Fibroblast of upper back skin (primary cell): Measurements from ENCODE around the gene SIRT3.
"Not testable (repeated sequence)": the region's sequence is repeated elsewhere in the genome, so short reads cannot be mapped to it uniquely, and the experiment has no call there.

Source experiments
- DNase-seq: peaks from one replicate; pipeline ENCODE4 v3.0.0-alpha.2; 2013

The SIRT3 gene

DNA sequence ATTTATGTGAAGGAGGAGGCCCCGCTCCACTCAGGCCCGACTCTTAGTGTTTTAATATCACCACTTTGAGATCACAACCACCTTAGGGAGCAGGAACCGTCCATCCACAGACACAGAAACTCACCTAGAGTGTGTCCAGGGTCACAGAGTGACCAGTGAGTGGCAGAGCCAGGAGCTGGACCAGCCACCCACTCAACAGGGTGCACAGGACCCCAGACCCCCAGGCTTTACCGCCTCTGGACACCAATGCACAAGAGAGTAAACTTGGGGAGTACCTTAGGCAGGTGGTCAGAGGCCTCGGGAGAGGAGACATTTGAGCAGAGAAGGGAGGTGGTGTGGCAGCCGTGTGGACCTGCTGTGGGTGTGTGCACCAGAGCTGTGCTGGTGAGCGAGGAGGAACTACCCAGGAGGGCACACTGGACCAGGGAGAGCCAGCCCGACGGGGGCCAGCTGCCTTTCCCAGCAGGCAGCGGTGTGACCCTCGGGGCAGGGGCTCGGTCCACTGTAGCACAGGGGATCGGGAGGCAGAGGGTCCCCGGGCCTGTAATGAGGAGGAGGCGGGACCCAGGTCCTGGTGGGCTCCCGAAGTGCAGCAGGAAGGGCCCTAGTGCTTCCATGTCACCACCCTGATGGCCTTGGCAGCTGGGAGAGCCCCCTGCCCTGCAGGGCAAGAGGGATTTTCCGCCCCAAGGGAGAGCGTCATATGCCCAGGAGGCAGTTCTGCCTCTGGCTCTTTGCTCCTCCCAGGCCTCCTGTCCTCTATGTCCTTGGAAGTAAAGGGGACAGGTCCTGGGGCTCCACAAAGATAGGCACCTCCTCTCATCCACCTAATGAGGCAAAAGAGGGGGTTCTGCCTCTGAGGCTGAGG, 34.5 kb upstream of the SIRT3 start:
- no peak for DNase-seq

DNA sequence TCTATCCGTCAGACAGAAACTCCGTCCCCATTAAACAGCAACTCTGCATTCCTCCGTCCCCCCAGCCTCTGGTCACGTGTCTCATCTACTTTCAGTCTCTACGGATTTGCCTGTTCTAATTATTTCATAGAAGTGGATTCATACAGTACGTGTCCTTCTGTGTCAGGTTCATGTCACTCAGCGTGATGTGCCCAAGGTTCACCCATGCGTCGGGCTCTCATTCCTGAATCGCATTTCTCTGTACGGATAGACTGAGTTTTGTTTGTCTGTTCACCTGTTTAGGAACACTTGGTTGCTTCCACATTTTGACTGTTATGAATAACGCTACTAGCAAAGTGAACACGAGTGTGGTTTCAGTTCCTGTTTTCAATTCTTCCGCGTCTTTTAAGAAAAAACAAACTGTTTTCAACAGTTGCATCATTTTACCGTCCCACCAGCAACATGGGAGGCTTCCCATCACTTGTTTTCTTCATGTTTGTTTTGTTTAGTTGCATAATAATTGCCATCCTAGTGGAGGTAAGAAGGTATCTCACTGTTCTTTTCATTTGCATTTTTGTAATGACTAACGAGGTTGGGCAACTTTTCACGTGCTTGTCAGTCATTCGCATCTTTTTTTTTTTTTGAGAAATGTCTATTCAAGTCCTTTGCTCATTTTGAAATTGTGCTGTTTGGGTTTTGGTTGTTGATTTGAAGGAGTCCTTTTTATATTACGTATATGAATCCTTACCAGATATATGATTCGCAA, 33.2 kb upstream of the SIRT3 start:
- DNase-seq, result no peak

DNA sequence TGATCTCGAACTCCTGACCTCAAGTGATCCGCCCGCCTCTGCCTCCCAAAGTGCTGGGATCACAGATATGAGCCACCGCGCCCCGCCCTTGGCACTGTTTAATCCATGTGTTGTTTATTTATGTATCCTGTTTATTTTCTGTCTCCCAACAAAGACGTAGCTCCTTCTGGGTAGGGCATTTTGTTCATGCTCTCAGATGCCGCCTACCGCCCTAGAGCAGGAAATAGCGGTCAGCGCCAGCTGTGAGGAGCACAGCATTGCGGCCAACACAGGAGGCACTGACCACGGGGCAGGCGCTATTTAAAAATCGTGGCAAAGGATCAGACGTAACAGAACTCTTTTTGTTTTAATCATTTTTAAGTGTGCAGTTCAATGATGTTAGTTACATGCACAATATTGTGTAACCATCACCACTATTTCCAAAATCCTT, 32.6 kb upstream of the SIRT3 start:
- not testable (repeated sequence) for DNase-seq

DNA sequence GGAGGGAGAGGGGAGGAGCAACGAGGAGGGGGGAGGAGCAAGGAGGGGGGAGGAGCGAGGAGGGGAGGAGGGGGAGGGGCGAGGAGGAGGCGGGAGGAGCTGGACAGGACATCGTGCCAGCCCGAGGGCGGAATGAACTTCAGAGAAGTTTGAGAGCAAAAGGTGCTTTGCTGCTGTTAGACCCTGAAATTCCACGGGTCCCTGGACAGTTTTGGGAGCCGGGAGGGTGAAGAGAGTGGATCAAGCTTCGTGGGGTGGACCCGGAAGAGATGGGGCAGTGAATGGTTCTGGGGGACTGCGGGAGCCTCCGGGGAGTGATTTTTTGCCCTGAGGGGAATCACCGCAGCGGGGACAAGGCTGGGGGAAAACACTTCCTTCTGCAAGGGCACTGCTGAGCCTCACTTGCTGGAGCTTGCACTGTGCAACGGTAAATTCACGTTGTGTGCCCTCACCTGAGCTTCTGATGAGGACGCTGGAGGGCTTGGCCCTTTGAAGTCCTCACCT, 31.4 kb upstream of the SIRT3 start:
- no peak for DNase-seq

DNA sequence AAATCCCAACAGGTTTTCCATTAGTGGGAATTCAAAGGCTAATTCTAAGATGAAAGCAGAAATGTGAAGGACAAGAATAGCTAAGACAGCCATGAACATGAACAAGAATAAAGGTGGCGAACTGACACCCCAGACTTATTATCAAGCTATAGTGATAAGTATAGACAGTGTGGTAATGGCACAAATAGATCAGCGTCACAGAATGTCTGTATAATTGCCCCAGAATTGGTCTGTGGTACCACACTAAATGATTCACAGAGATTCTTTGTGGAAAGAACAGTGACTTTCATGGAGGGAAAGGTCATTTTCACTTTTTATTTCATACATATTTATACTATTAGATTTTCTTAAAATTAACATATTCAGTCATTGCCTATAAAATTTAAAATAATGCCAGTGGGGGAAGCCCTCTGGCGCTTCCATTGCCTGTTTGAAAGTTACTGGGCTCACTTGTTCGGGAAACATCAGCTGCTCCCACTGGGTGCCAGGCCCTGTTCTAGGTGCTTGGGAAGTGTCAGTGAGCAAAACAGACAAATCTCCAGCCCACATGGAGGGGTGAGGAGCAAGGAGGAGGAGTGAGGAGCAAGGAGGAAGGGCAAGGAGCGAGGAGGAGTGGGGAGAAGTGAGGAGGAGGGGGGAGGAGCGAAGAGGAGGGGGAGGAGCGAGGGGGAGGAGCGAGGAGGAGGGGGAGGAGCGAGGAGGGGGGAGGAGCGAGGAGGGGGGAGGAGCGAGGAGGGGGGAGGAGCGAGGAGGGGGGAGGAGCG, 30.7 kb upstream of the SIRT3 start:
- no peak for DNase-seq

DNA sequence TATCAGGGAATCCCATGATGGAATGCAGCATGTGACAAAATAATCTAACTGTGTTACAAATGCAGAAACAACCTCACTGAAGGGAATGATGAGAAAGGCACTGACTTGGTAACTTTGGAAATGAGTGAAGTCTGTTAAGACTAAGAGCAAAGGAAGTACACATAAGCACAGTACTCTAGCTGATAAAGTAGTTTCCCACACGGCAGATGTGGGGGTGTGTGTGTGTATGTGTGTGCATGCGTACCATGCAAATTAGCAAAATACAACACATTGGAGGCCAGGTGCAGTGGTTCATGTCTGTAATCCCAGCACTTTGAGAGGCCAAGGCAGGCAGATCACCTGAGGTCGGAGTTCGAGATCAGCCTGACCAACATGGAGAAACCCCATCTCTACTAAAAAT, 25.5 kb upstream of the SIRT3 start:
- DNase-seq, result no peak

DNA sequence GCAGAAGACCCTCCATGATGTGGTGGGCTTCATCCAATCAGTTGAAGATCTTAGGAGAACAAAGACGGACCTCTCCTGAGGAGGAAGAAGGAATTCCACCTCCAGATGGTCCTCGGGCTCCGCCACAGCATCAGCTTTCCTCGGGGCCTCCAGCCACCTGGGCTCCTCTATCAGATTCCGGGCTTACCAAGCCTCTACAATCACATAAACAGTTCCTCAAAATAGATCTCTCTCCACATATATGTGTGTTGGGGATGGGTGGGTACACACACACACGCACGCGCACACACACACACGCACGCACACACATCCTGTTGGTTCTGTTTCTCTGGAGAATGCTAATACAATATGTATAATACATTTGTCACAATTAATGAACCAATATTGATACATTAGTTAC, 23.3 kb upstream of the SIRT3 start:
- DNase-seq, result no peak

DNA sequence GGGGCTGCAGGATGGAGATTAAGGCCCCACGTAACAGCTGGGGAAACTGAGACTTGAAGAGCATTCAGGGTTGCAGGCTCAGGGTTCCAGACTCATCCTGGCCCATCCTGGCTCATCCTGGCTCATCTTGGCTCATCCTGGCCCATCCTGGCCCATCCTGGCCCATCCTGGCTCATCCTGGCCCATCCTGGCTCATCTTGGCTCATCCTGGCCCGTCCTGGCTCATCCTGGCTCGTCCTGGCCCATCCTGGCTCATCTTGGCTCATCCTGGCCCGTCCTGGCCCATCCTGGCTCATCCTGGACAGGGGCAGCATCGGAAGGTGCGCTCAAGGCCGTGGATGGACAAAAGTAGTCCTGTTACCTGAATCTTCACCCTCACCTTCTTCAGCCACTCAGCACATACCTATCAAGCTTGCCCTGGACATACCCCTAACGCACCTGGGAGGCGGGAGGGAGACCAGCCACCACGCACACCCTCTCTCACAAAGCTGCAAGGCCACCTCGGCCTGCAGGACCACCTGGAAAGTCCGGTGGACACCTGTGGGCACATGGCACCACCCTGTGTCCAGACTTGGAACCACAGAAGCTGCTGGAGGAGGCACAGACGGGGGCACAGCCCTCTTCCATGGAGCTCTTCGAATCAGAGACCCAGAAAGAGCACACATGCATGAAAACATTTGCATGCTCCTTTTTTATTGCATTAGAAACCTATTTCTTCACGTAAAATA, 21.8 kb upstream of the SIRT3 start:
- no peak for DNase-seq

DNA sequence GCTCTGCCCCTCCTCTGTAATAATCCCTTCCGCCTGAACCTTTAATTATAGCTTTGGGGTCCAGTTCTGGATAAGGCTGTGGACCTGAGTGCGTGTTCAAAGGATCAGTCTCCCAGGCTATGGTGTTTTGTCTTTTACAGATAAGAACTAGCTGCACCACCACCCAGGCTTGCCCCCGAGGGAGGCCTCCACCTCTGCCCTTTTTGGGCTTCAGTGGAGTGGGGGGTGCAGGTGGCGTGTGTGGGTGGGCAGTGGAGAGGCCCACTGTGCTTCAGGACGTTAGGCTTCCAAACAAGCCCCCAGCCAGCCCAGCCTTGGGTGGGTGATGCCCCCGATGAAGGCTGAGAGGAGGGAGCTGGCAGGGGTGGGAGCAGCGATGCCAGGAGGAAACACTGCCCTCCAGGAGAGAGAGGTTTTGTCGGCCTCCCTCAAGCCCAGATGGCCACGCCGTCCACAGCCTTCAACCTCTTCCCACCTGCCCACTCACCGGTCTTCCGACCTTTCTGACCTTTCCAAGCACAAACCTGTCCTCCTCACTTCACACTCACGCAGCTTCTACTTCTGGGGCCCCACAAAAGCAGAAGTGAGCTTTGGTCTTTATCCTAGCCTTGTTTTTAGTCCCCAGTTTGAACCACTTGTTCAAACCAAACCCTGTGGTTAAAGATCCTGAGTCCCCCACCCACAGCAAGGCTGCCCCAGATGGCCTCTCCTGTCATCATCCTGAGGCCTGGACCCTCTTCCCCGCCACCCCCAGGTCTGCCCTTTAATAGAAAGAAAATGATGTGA, 21.0 kb upstream of the SIRT3 start:
- no peak for DNase-seq

DNA sequence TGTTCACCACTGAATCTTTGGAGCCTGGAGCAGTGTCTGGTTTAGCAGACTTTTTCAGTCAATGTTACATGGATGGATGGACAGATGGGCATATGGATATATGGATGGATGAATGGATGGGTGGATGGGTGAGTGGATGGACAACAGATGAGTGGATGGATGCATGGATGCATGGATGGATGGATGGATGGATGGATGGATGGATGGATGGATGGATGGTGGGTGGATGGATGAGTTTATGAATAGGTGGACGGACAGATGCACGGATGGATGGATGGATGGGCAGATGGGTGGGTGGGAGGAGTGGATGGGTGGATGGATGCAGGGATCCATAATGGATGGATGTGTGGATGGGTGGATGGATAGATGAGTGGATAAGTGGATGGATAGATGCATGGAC, 19.7 kb upstream of the SIRT3 start:
- no peak for DNase-seq

DNA sequence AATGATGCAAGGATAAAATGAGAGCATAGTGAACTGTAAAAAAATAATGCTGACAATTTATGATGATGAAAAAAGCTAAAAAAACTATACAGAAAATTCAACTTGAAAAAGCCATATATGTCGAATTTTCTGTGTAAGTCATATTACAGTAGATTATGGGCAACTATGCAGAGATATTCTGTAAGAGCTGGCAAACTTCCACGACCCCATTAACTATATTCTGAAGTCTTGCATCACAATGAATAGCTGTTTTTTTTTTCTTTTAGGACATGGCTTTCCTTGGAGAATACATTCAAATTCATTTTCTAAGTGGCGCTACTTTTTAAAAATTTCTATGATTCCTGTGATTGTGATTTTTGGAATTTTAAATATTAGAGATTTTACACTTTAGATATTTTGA, 19.0 kb upstream of the SIRT3 start:
- DNase-seq, result peak; percentile 57

DNA sequence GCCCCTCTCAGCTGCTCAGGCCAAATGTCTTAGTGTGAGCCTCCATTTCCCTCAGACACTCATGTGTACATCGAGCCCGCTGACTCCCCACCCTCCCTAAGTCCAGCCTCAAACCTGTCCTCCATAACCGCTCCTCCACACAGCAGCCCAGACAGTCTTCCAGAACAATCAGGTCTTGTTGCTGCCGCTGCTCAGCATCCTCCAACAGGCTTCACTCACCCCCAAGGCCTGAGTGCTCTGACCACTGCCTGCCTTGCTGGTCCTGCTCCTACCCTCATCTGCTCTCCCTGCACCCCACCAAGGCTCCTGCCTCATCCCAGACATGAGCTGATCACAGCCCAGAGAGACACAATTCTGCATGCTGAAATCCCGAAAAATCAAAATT, 17.7 kb upstream of the SIRT3 start:
- DNase-seq, result no peak

DNA sequence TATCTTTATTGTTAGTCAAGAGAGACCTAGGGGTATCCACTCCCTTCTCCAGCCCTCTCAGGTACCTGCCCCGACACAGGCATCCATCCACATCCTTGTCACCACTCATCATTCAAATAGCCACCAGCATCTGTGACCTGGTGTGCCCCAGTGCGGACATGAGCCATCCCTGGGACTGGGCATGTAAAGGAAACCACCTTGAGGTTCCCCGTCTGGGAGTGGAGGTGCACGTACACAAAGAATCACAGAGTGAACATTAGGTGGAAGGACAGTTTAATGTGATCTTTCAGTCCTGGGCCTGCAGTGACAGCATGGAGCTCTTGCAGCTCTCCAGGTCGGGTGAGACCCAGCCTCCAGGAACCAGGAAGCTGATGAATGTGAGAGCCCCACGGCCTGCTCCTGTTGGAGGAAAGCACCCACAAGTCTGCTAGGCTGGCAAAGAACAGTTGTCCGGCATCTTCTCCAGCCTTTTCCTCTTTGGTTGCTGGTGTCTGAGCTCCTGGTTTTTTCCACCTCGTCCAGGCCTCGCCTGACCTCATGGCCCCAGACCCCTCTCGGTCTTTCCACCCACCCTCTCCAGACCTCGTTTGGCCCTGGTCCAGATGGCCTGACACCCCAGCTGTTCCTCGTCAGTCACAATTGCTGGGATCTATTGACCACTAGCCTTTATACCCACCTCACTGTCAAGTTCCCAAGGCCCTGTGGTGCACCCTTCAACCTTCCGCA, 17.2 kb upstream of the SIRT3 start:
- DNase-seq, result no peak

DNA sequence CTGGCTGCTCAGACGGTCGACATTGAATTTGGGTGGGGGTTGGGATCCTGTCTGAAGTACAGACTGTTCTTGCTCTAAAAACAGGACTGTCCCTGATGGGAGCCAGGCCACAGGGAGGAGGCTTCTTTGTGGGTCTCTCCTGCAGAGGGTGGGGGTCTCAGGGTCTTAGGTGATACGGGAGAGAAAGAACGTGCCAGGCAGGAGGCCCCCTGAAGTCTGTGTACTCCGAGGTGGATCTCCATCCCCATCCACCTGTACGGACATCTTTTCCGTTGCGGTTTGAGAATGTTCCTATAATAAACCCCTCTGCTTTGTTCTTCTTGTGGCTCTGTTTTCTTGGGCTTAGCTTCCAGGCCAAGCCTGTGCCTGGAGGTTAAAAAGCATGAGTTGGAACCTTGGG, 16.5 kb upstream of the SIRT3 start:
- no peak for DNase-seq

DNA sequence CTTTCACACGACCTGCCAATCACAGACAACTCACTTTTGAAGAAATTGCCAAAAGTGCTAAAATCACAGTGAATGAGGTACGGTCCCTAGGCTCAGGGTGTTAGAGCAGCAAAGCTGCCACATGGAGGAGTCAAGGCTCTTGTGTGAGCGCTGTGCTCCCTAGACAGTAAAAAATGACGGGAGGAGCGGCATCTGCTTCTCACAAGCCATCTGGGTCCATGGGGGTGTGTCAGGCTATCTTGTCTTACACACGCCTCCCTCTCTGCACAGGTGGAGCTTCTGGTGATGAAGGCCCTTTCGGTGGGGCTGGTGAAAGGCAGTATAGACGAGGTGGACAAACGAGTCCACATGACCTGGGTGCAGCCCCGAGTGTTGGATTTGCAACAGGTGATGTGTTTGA, 15.4 kb upstream of the SIRT3 start:
- DNase-seq, result no peak

DNA sequence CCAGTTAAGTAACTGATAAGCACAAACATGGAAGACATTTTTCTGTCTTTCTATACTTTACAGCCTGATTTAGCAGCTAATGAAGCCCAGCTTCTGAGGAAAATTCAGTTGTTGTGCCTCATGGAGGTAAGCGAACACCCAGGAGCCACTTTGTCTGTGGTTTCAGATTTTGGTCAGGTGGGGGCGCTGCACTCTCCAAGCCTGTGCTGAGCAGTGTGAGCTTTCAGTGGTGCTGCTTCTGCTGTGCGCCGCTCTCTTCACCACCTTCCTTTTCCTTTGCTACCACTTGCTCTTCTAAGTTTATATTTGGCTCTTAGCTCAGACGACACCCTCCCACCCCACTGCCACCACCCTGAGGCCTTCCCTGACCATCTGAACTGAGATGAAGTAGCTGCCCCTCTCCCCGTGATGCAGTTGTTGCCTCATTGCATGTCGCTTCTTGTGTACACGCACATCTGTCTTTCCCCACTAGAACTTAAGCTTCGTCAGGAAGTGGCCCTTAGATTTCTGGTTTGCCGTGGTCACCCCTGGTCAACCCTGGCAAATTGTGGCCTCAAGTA, 14.7 kb upstream of the SIRT3 start:
- peak; percentile 45 for DNase-seq

DNA sequence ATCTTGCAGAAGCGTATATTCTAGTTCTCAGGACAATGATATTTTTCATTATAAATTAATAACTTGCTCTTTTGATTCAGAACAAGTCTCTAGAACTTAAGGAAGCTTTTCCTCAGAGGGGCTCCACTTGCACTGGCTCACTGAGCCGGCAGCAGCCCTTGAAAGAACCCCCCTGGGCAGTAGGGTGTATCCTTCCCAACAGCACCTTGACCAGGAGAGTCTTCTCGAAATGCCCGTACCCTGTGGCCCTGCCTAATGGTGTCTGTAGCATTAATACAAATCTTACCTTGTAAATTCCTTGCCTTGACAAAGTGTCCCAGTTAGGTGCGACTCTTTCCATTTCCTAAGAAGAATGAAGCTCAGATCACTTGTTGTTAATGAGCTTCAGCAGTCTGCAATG, 14.1 kb upstream of the SIRT3 start:
- no peak for DNase-seq

DNA sequence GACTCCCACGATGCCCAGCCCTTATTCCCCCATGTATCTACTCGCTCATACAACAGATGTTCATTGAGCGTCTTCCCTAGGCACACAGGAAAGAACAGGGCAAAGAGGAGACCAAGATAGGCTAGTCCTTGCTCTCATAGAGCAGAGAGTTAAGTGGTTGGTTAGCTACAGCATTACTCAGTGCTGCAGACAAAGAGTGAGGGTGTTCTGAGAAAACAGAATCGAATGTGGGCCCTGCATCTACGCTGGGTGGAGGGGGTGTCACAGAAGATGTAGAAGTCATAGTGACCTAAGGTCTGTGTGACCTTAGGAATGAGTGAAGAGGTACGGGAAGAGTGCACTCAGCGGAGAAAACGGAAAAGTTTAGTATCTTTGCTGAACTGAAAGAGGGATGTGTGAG, 12.9 kb upstream of the SIRT3 start:
- DNase-seq, result no peak

DNA sequence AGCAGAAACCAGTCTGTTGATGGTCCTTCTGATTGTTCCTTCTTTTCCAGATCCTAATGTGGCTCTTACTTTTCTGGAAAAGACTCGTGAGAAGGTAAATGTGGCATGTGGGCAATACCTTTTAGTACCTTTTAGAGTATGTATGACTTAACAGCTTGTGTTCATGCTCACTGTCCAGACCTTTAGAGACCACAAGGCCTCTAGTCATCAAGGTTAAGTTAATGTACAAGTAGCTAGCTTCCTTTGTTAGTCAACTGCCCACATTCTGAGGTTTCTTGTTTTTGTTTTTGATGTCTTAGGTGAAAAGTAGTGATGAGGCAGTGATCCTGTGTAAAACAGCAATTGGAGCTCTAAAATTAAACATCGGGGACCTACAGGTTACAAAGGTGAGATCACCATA, 8.2 kb upstream of the SIRT3 start:
- DNase-seq, result no peak

DNA sequence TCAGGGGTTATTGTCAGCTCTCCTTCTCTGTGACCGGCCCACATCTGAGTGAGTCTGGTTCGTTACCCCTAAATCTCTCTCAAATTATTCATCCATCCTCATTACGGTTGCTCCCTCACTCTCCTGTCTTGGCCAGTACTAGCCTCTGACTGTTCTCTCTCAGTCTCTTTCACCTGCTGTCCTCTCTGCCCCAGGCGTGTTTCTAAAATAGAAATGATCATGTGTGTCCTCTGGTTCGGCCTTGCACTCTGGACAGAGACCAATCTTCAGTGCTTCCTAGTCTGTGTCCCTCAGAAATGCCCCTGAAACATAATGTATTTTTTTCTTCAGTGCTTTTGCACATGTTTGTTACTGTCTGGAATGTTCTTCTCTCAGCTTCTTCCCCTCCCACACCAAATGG, 5.5 kb upstream of the SIRT3 start:
- no peak for DNase-seq

DNA sequence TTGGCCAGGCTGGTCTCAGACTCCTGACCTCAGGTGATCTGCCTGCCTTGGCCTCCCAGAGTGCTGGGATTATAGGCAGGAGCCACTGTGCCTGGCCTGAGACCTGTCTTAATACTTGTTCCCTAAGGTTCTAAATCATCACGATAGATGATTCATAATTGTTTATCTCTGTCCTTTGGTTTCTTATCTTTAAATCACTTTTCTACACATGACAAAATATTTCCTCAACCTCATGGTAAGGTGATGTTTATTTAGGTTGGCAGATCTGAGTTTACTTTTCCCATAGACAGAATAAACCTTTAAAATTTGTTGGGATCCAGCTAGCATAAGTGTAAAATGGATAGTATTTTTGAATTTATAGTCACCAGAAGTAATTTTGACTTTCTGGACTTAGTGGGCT, 4.2 kb upstream of the SIRT3 start:
- DNase-seq, result no peak
